Muscle layer of duodenum (tissue), 2 donors: ENCODE results near the gene CFAP65.

Experiments used
- H3K27ac ChIP-seq: one replicate; pipeline ENCODE4 v1.7.0; 2013; ENCODE audit warnings: mild to moderate bottlenecking, low read length
- H3K27me3 ChIP-seq: one replicate; pipeline ENCODE4 v1.7.0; 2013; ENCODE audit warnings: low read depth, mild to moderate bottlenecking, control low read depth, low read length
- H3K36me3 ChIP-seq, 2 donors: one replicate each; pipeline ENCODE4 v1.7.0; 2013; ENCODE audit warnings: low read length in 2 of 2, control low read depth in 1 of 2, mild to moderate bottlenecking in 1 of 2; ENCODE audit not compliant: insufficient read depth in 2 of 2, control insufficient read depth in 1 of 2
- H3K4me1 ChIP-seq, 2 donors: one replicate each; pipeline ENCODE4 v1.7.0; 2013; ENCODE audit warnings: low read length in 2 of 2, mild to moderate bottlenecking in 2 of 2, control low read depth in 1 of 2, moderate library complexity in 1 of 2; ENCODE audit not compliant: insufficient read depth in 2 of 2, control insufficient read depth in 1 of 2
- H3K4me3 ChIP-seq, 2 donors: one replicate each; pipeline ENCODE4 v1.7.0; 2013; ENCODE audit warnings: low read length in 2 of 2, low read depth in 1 of 2, mild to moderate bottlenecking in 1 of 2
- H3K9me3 ChIP-seq, 2 donors: one replicate each; pipeline ENCODE4 v1.7.0; 2013; ENCODE audit warnings: low read length in 2 of 2, control low read depth in 1 of 2, mild to moderate bottlenecking in 1 of 2; ENCODE audit not compliant: control insufficient read depth in 1 of 2
- donor health status: healthy.

The CFAP65 gene

GRCh38 chr2:218985325-218986091, 55.8 kb downstream of the CFAP65 start:
- Histone ChIP-seq H3K4me1 (peaks cover 0 to 43% of the 10 kb centered on the region in 2 donors), H3K4me3 (no peak overlapping the region), H3K27me3 (peaks cover 74% of the 10 kb centered on the region), H3K36me3 (no peaks in the 10 kb centered on the region), H3K9me3 (no peaks in the 10 kb centered on the region), H3K27ac (no peak overlapping the region)

DNA sequence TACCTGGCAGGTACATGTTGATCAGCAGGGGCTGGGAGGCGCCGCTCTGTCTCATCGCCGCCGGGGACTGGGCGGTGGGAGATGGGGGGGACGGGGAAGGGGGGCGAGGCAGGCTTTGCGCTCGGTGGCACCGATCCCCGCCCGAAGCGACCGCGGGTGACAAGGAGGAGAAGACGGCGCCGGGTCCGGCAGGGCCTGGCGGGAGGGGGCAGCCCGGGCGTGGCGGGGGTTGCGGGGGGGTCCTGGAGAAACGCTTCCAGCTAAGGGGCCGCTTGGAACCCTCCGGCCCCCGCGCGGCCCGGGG, 56.3 kb downstream of the CFAP65 start, which contains the start of gene FEV:
Gene FEV (minus strand): TSS at position 164 of the 304 bp plus-strand sequence. CDS start 109 bp downstream, at position 55.
- no peaks in the 10 kb centered on the region for H3K36me3 ChIP-seq
- H3K4me3 ChIP-seq: peak within 1 kb of the TSS in 1 of 2 donors; percentile 28
- no peaks in the 10 kb centered on the region for H3K9me3 ChIP-seq
- peaks cover 0 to 47% of the 10 kb centered on the region in 2 donors for H3K4me1 ChIP-seq
- H3K27ac ChIP-seq: no peak within 1 kb of the TSS
- H3K27me3 ChIP-seq: peaks cover 74% of the 10 kb centered on the region

GRCh38 chr2:218984239-218985020, 56.9 kb downstream of the CFAP65 start:
- Histone ChIP-seq H3K27ac (no peak overlapping the region), H3K4me3 (peak overlapping the region in 1 of 2 donors; percentile 28), H3K9me3 (no peaks in the 10 kb centered on the region), H3K27me3 (peaks cover 76% of the 10 kb centered on the region), H3K4me1 (peaks cover 0 to 52% of the 10 kb centered on the region in 2 donors), H3K36me3 (no peaks in the 10 kb centered on the region)

DNA sequence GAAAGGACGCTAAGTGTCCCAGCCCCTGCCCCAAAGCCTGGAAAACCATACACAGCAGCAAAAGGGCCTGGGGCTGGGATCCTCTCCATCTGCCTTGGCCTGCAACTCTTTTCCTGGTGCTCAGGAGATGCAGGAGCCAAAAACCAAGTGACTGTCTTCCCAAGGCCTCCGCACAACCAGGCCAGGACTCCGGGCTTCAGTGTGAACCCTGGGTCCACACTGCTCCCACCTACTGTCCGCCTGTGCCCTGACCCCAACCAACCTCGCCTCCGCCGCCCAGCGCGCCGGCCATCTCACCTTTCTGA, 57.4 kb downstream of the CFAP65 start:
- Histone ChIP-seq H3K4me3 (peak overlapping the region in 1 of 2 donors; percentile 28), H3K9me3 (no peaks in the 10 kb centered on the region), H3K4me1 (peaks cover 0 to 52% of the 10 kb centered on the region in 2 donors), H3K36me3 (no peaks in the 10 kb centered on the region), H3K27me3 (peaks cover 71% of the 10 kb centered on the region), H3K27ac (no peak overlapping the region)

DNA sequence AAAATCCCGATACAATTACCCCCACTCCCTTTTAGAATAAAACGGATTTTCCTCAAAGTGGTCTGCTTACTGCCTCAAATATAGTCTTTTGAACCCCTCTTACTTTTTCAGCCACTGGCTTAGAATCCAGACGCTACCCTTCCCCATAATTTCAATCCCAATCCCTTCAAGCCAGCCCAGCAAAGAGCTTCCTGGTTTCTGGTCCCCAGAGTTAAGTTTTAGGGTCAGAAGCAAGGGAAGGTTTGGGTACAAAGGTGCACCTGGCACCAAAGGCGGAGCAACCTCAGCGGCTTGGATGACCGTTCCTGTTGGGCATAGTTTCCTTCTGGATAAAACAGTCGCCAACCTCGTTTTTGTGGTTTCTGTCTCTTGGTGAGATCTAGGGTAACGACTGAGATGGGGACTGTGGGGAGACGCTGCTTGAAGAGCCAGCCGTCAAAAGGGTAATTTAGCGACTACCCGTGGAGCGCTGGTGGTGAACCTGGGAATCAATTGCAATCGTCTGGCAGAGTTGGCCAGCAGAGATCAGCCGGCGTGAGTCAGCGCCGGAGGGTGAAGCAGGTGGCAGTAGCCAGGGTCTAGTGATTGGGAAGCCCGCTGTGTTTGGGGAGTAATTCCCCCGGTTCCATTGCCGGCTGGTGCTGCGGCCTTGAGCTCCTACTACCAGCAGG, 57.9 kb downstream of the CFAP65 start:
- Histone ChIP-seq H3K27ac (no peak overlapping the region), H3K36me3 (no peaks in the 10 kb centered on the region), H3K4me3 (no peak overlapping the region), H3K27me3 (peaks cover 66% of the 10 kb centered on the region), H3K9me3 (no peaks in the 10 kb centered on the region), H3K4me1 (peaks cover 0 to 52% of the 10 kb centered on the region in 2 donors)

- Histone ChIP-seq H3K4me3 (peak overlapping the region in 1 of 2 donors; percentile 61), H3K9me3 (no peaks in the 10 kb centered on the region), H3K27me3 (peaks cover 63% of the 10 kb centered on the region), H3K36me3 (no peaks in the 10 kb centered on the region), H3K27ac (no peak overlapping the region), H3K4me1 (peaks cover 0 to 52% of the 10 kb centered on the region in 2 donors)
Observed at GRCh38 chr2:218982586-218983262, 58.6 kb downstream of the CFAP65 start.

DNA sequence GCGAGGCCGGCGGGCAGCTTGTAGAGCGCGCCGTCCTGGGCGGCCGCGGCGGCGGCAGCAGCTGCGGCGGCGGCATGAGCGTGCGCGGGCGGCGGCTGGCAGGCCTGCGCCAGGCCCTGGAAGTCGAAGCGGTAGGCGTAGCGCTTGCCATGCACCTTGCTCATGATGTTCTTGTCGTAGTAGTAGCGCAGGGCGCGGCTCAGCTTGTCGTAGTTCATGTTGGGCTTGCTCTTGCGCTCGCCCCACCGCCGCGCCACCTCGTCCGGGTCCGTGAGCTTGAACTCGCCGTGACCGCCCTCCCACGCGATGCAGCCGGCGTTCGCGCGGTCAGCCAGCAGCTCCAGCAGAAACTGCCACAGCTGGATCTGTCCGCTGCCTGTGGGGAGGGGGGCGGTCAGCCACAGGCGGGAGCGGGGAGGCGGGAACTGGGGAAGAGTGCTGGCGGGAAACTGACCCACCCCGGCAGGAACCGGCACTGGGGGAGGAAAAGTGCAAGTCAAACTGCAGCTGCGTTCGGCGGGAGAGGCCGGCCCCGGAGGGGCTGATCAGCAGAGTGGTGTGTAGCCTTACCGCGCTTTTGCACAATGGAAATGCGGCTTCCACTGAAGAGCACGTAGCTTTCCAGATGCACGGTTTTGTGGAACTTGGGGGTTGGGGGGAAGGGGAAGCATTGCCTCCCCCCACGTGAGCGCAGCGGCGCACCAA, 59.3 kb downstream of the CFAP65 start:
- no peaks in the 10 kb centered on the region for H3K9me3 ChIP-seq
- peak overlapping the region in 1 of 2 donors; percentile 61 for H3K4me3 ChIP-seq
- H3K27ac ChIP-seq: no peak overlapping the region
- H3K36me3 ChIP-seq: no peaks in the 10 kb centered on the region
- peaks cover 57% of the 10 kb centered on the region for H3K27me3 ChIP-seq
- peaks cover 0 to 52% of the 10 kb centered on the region in 2 donors for H3K4me1 ChIP-seq

- peaks cover 51% of the 10 kb centered on the region for H3K27me3 ChIP-seq
- H3K4me3 ChIP-seq: peak overlapping the region in 1 of 2 donors; percentile 32
- H3K4me1 ChIP-seq: peaks cover 0 to 52% of the 10 kb centered on the region in 2 donors
- H3K36me3 ChIP-seq: no peaks in the 10 kb centered on the region
- H3K27ac ChIP-seq: no peak overlapping the region
- no peaks in the 10 kb centered on the region for H3K9me3 ChIP-seq
Observed at GRCh38 chr2:218981390-218981880, 59.9 kb downstream of the CFAP65 start.

- peak overlapping the region in 1 of 2 donors; percentile 32 for H3K4me3 ChIP-seq
- H3K36me3 ChIP-seq: no peaks in the 10 kb centered on the region
- no peak overlapping the region for H3K27ac ChIP-seq
- H3K9me3 ChIP-seq: no peaks in the 10 kb centered on the region
- peaks cover 46% of the 10 kb centered on the region for H3K27me3 ChIP-seq
- peaks cover 0 to 51% of the 10 kb centered on the region in 2 donors for H3K4me1 ChIP-seq
Observed at GRCh38 chr2:218980735-218981389, 60.5 kb downstream of the CFAP65 start.
